ENCODE measurements around the gene LMTK3.

LMTK3 gene

DNA sequence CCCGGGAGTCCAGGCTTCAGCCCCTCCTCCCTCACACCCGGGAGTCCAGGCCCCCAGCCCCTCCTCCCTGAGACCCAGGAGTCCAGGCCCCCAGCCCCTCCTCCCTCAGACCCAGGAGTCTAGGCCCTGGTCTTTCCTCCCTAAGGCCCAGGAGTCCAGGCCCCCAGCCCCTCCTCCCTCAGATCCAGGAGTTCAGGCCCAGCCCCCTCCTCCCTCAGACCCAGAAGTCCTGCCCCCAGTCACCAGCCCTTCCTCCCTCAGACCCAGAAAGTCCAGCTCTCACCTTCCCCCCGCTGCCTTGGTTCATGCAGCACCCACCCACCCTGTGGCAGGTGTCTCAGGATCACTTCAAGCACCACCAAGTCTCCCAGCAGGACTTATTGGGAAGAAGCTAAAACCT is 28.3 kb downstream of the LMTK3 start:
- no peak for DNase-seq (ENCODE audit: low read depth in 1 of 2, low spot score in 1 of 2)
- Histone ChIP-seq H3K27me3 (ENCODE audit: insufficient read depth, poor library complexity, severe bottlenecking) (no peaks in the 10 kb centered on the region), H3K4me3 (replicated peaks; ENCODE audit: insufficient read depth, low read length) (no peak overlapping the region), H3K27ac (replicated peaks) (no peak overlapping the region)
- TF ChIP-seq, protein P1, sequence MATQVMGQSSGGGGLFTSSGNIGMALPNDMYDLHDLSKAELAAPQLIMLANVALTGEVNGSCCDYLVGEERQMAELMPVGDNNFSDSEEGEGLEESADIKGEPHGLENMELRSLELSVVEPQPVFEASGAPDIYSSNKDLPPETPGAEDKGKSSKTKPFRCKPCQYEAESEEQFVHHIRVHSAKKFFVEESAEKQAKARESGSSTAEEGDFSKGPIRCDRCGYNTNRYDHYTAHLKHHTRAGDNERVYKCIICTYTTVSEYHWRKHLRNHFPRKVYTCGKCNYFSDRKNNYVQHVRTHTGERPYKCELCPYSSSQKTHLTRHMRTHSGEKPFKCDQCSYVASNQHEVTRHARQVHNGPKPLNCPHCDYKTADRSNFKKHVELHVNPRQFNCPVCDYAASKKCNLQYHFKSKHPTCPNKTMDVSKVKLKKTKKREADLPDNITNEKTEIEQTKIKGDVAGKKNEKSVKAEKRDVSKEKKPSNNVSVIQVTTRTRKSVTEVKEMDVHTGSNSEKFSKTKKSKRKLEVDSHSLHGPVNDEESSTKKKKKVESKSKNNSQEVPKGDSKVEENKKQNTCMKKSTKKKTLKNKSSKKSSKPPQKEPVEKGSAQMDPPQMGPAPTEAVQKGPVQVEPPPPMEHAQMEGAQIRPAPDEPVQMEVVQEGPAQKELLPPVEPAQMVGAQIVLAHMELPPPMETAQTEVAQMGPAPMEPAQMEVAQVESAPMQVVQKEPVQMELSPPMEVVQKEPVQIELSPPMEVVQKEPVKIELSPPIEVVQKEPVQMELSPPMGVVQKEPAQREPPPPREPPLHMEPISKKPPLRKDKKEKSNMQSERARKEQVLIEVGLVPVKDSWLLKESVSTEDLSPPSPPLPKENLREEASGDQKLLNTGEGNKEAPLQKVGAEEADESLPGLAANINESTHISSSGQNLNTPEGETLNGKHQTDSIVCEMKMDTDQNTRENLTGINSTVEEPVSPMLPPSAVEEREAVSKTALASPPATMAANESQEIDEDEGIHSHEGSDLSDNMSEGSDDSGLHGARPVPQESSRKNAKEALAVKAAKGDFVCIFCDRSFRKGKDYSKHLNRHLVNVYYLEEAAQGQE (IDR thresholded peaks at IDR 0.05; ENCODE audit: insufficient replicate concordance, low read depth) = no peak
- TF ChIP-seq SPI1 (IDR thresholded peaks at IDR 0.05; ENCODE audit: borderline replicate concordance, low read depth) = no peak
- TF ChIP-seq GABPA (IDR thresholded peaks at IDR 0.05; ENCODE audit: low read depth) = no peak
- no peak for TF ChIP-seq POLR2AphosphoS5 (IDR thresholded peaks at IDR 0.05; ENCODE audit: low read depth)
- TF ChIP-seq, protein P2, sequence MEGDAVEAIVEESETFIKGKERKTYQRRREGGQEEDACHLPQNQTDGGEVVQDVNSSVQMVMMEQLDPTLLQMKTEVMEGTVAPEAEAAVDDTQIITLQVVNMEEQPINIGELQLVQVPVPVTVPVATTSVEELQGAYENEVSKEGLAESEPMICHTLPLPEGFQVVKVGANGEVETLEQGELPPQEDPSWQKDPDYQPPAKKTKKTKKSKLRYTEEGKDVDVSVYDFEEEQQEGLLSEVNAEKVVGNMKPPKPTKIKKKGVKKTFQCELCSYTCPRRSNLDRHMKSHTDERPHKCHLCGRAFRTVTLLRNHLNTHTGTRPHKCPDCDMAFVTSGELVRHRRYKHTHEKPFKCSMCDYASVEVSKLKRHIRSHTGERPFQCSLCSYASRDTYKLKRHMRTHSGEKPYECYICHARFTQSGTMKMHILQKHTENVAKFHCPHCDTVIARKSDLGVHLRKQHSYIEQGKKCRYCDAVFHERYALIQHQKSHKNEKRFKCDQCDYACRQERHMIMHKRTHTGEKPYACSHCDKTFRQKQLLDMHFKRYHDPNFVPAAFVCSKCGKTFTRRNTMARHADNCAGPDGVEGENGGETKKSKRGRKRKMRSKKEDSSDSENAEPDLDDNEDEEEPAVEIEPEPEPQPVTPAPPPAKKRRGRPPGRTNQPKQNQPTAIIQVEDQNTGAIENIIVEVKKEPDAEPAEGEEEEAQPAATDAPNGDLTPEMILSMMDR (IDR thresholded peaks at IDR 0.05; ENCODE audit: insufficient read depth, low read length) = no peak

DNA sequence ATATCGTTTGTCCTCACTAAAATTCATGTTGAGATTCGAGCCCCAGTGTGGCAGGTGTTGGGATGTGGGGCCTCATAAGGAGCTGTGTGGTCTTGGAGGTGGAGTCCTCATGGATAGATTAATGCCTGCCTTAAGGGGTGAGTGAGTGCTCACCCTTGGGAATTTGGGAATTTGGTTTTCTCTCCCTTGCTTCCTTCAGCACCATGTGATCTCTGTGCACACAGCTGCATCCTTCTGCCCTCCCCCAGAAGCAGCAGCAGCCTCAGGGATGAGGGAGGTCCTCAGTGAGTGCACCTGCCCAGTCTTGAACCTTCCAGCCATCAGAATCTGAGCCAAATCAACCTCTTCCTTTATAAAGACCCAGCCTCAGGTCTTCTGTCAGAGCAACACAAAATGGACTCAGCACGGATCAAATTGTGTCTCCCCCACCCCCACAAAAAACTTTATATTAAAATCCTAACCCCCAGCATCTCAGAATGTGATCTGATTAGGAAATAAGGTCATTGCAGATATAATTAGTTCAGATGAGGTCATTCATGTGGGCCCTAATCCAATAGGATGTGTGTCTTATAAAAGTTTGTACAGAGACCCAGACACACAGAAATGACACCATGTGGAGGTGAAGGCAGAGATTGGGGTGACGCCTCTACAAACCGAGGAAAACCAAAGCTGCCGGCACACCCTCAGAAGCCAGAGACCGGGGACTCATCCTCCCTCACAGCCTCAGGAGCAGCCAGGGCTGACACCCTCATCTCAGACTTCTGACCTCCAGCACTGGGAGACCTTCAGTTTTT is 29.6 kb downstream of the LMTK3 start:
- DNase-seq (ENCODE audit: low read depth in 1 of 2, low spot score in 1 of 2) = no peak

DNA sequence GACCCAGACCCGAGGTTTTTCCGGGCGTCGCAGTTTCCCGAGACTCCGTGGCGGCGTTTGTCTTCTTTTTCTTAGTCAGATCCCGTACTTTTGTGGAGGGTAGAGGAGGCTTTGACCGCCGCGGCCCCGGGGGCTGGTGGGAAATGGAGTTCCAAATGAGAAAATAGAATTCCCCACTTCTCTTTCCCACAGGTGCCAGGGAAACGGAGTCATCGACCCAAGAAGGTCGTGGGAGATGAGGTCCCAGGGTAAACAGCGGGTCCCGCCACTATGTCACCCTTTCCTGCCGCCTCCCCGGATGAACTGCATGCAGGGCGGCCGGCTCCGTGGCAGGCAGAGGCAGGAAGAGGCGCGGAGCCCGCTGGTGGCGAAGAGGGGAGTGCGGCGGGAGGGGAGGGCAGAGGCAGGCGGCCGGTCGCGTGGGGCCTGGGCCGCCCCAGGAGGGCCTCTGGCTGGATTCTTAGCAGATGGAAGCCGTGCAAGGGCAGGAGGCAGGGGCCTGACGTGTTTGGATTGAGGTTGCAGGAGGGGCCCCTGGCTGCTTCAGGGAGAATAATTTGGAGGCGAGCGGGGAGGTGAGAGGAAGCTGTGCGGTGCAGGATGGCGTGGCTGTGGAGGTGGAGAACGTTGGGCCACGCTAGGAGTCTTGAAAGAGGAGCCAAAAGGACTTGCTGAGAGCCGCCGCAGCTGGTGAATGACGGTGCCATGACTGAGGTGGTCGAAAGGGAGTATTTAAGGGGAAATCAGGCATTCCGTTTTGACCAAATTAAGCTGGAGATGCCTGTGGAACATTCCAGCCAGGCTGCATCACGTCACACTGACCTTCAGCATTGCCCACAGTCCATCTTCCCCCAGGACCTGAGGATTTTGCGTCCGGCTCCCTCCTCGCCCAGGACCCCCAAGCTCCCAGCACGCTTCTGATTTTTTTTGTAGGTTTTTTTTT is 30.8 kb downstream of the LMTK3 start:
- DNase-seq (ENCODE audit: low read depth in 1 of 2, low spot score in 1 of 2) = peak in 1 of 2 experiments; percentile 33
- no peak overlapping the region; the same call in 1 of the 2 replicates for H3K4me3 ChIP-seq (replicated peaks; ENCODE audit: insufficient read depth, low read length)
- no peaks in the 10 kb centered on the region for H3K27me3 ChIP-seq (ENCODE audit: insufficient read depth, poor library complexity, severe bottlenecking)
- TF ChIP-seq, protein P1 (IDR thresholded peaks at IDR 0.05; ENCODE audit: insufficient replicate concordance, low read depth) = no peak
- TF ChIP-seq GABPA (IDR thresholded peaks at IDR 0.05; ENCODE audit: low read depth) (no peak), POLR2AphosphoS5 (IDR thresholded peaks at IDR 0.05; ENCODE audit: low read depth) (no peak), SPI1 (IDR thresholded peaks at IDR 0.05; ENCODE audit: borderline replicate concordance, low read depth) (no peak)
- TF ChIP-seq, protein P2 (IDR thresholded peaks at IDR 0.05; ENCODE audit: insufficient read depth, low read length) = no peak
- H3K27ac ChIP-seq (replicated peaks) = no peak overlapping the region

More for the DNA sequence above, 29.6 kb downstream of the LMTK3 start:
- Histone ChIP-seq H3K27ac (replicated peaks) (no peak overlapping the region), H3K27me3 (ENCODE audit: insufficient read depth, poor library complexity, severe bottlenecking) (no peaks in the 10 kb centered on the region), H3K4me3 (replicated peaks; ENCODE audit: insufficient read depth, low read length) (no peak overlapping the region)
- TF ChIP-seq, protein P1 (IDR thresholded peaks at IDR 0.05; ENCODE audit: insufficient replicate concordance, low read depth) = no peak
- TF ChIP-seq, protein P2 (IDR thresholded peaks at IDR 0.05; ENCODE audit: insufficient read depth, low read length) = no peak
- TF ChIP-seq POLR2AphosphoS5 (IDR thresholded peaks at IDR 0.05; ENCODE audit: low read depth) = no peak
- no peak for TF ChIP-seq GABPA (IDR thresholded peaks at IDR 0.05; ENCODE audit: low read depth)
- TF ChIP-seq SPI1 (IDR thresholded peaks at IDR 0.05; ENCODE audit: borderline replicate concordance, low read depth) = no peak
